Liver (tissue), 3 donors: ENCODE data around the gene DNALI1.

ENCODE experiments used
- EGR1 ChIP-seq, 2 donors: IDR thresholded peaks; 2 replicates each; pipeline ENCODE4 v1.6.1; 2016 to 2018; ENCODE audit warnings: antibody characterized with exemption in 2 of 2, low read depth in 2 of 2
- GABPA ChIP-seq, 2 donors: IDR thresholded peaks in 1 of 2; conservative IDR thresholded peaks in 1 of 2; 2 replicates each; pipeline ENCODE4 v1.6.1; 2016; ENCODE audit warnings: antibody characterized with exemption in 2 of 2, mild to moderate bottlenecking in 1 of 2, moderate library complexity in 1 of 2
- MAX ChIP-seq: IDR thresholded peaks from 2 replicates; pipeline ENCODE4 v1.6.1; 2016; ENCODE audit warnings: antibody characterized with exemption
- RAD21 ChIP-seq, 2 donors: IDR thresholded peaks; 2 replicates each; pipeline ENCODE4 v1.6.1; 2016; ENCODE audit warnings: antibody characterized with exemption in 2 of 2, mild to moderate bottlenecking in 2 of 2
- TAF1 ChIP-seq: conservative IDR thresholded peaks from 2 replicates; pipeline ENCODE4 v1.6.1; 2016; ENCODE audit warnings: antibody characterized with exemption, mild to moderate bottlenecking
- TF ChIP-seq, protein P1 (sequence below): fragments of 150-350 bp; IDR thresholded peaks from 2 replicates; pipeline ENCODE4 v1.5.1; 2017; ENCODE audit warnings: improper control_type of control experiment, low read depth, low read length; ENCODE audit not compliant: missing input control
- donor health status: healthy.
- donor health status: healthy.

DNA sequence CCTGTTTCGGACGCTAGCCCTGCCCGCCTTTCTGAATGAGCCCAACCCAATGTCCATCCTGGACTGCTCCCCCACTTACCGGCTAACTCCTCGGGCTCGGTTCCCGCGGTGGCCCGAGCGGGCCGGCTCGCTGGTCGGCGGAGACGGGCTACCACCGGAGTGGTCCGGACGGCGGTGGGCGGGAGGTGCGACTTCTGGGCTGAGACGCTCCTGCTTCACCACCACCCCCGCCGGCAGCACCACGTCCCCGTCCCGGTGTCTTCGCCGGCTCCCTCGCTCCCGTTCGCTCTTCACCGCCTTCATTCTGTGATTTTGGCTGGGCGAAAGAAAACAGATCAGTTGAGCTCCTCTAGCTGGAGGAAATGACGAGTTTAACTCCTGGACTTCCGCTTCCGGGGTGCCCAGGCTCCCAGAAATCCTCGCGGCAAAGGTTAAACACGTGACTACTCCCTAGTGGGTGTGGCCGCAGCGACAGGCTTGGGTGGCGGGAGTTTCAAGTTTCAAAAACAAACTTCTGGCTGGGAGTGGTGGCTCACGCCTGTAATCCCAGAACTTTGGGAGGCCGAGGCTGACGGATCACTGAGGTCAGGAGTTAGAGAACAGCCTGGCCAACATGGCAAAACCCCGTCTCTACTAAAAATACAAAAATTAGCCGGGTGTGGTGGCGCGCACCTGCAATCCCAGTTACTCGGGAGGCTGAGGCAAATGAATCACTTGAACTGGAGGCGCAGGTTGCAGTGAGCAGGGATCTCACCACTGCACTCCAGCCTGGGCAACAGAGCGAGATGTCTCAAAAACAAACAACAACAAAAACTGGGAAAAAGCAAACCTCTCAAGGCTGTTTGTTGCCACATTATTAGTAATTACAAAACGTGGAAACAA, 2.6 kb upstream of the DNALI1 start, which contains the start of gene SNIP1:
- peak in 1 of 2 donors; percentile 70 for TF ChIP-seq EGR1 (IDR thresholded peaks at IDR 0.05; ENCODE audit: low read depth in 2 of 2)
- TF ChIP-seq, protein P1, sequence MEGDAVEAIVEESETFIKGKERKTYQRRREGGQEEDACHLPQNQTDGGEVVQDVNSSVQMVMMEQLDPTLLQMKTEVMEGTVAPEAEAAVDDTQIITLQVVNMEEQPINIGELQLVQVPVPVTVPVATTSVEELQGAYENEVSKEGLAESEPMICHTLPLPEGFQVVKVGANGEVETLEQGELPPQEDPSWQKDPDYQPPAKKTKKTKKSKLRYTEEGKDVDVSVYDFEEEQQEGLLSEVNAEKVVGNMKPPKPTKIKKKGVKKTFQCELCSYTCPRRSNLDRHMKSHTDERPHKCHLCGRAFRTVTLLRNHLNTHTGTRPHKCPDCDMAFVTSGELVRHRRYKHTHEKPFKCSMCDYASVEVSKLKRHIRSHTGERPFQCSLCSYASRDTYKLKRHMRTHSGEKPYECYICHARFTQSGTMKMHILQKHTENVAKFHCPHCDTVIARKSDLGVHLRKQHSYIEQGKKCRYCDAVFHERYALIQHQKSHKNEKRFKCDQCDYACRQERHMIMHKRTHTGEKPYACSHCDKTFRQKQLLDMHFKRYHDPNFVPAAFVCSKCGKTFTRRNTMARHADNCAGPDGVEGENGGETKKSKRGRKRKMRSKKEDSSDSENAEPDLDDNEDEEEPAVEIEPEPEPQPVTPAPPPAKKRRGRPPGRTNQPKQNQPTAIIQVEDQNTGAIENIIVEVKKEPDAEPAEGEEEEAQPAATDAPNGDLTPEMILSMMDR = no peak
- peak in 1 of 2 donors; percentile 21 for TF ChIP-seq RAD21 (IDR thresholded peaks at IDR 0.05)
- TF ChIP-seq MAX = peak; percentile 51
- no peak for TF ChIP-seq TAF1
- peak; percentile 96 to 99 for TF ChIP-seq GABPA (IDR thresholded peaks at IDR 0.05 in 1 of 2, conservative IDR thresholded peaks at IDR 0.05 in 1 of 2)
